VCaP (cell line): ENCODE results near the gene TBC1D22A.

Source experiments
- H3K27ac ChIP-seq: fragments of 450-650 bp; 2 replicates; pipeline ENCODE4 v1.5.1; 2017
- TF ChIP-seq, protein P1 (sequence below): fragments of 450-650 bp; conservative IDR thresholded peaks from 2 replicates; pipeline ENCODE4 v1.5.1; 2017; ENCODE audit warnings: mild to moderate bottlenecking, moderate library complexity

Gene TBC1D22A

DNA sequence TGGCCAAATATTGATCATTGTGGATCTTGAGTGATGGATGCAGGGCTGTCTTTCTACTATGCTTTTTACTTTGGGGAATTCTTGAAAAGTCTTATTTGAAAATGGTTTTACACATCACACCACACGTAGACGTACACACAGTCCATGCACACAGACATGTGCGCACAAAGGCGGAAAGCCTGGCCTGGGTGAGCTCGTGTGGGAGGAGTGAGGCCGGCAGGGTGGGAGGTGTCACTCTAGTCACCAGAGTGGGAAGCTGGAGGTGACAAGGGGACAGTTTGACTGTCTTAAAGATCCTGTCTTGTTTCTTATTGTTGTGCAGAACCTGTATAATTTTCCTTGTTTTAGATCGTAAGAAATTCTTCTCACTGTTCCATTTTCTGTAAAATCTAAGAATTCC lies 326.9 kb downstream of the TBC1D22A start:
- TF ChIP-seq, protein P1, sequence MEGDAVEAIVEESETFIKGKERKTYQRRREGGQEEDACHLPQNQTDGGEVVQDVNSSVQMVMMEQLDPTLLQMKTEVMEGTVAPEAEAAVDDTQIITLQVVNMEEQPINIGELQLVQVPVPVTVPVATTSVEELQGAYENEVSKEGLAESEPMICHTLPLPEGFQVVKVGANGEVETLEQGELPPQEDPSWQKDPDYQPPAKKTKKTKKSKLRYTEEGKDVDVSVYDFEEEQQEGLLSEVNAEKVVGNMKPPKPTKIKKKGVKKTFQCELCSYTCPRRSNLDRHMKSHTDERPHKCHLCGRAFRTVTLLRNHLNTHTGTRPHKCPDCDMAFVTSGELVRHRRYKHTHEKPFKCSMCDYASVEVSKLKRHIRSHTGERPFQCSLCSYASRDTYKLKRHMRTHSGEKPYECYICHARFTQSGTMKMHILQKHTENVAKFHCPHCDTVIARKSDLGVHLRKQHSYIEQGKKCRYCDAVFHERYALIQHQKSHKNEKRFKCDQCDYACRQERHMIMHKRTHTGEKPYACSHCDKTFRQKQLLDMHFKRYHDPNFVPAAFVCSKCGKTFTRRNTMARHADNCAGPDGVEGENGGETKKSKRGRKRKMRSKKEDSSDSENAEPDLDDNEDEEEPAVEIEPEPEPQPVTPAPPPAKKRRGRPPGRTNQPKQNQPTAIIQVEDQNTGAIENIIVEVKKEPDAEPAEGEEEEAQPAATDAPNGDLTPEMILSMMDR: no peak

DNA sequence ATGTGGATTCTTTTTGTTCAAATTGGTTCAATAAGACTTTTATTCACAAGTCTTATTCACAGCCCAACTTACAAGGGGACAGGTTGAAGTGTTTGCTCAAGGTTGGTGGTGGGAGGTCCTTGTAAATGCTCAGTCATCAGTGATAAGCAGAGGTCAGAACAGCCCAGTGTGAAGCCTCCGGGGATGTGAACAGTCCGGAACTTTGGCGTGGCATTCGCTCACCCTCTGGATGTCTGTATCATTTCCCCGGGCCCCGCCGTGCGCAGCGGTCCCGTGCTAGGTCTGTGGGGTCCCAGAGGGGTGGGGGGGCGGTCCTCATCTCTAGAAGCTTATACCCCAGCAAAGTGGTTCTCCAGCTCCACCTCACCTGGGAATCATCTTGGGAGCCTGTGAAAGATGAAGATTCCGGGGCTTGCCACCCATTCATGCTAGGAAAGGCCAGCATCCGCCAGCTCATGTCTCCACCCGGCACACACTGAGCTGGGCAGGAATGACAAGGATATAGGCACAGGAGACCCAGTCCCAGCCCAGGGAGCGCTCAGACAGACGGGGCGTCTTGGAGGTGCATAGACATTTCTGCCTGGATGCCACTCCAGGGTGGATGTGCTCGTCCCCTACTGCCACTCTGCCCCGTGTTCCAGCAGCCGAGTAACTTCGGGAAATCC lies 327.5 kb downstream of the TBC1D22A start:
- TF ChIP-seq, protein P1: no peak
- H3K27ac ChIP-seq: no peak overlapping the region

More for the DNA sequence above, 326.9 kb downstream of the TBC1D22A start:
- H3K27ac ChIP-seq: no peak overlapping the region

DNA sequence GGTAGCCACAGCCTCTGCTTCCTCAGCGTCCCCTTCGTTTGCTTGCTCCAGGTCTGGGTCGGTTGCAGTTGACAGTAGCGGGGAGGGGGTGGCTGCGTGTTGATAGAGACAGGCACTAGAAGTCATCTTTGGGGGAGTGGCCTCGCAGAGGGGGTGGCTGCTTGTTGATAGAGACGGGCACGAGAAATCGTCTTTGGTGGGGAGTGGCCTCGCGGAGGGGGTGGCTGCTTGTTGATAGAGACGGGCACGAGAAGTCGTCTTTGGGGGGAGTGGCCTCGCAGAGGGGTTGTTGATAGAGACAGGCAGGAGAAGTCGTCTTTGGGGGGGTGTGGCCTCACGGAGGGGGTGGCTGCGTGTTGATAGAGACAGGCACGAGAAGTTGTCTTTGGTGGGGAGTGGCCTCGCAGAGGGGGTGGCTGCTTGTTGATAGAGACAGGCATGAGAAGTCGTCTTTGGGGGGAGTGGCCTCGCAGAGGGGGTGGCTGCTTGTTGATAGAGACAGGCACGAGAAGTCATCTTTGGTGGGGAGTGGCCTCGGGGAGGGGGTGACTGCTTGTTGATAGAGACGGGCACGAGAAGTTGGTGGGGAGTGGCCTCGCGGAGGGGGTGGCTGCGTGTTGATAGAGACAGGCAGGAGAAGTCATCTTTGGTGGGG lies 328.3 kb downstream of the TBC1D22A start:
- TF ChIP-seq, protein P1: no peak
- H3K27ac ChIP-seq: no peak overlapping the region

DNA sequence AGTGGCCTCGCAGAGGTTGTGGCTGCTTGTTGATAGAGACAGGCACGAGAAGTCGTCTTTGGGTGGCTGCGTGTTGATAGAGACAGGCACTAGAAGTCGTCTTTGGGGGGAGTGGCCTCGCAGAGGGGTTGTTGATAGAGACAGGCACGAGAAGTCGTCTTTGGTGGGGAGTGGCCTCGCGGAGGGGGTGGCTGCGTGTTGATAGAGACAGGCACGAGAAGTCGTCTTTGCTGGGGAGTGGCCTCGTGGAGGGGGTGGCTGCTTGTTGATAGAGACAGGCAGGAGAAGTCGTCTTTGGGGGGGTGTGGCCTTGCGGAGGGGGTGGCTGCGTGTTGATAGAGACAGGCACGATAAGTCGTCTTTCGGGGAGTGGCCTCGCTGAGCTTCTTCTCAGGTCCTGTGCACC lies 328.8 kb downstream of the TBC1D22A start:
- H3K27ac ChIP-seq: no peak overlapping the region
- TF ChIP-seq, protein P1: no peak

DNA sequence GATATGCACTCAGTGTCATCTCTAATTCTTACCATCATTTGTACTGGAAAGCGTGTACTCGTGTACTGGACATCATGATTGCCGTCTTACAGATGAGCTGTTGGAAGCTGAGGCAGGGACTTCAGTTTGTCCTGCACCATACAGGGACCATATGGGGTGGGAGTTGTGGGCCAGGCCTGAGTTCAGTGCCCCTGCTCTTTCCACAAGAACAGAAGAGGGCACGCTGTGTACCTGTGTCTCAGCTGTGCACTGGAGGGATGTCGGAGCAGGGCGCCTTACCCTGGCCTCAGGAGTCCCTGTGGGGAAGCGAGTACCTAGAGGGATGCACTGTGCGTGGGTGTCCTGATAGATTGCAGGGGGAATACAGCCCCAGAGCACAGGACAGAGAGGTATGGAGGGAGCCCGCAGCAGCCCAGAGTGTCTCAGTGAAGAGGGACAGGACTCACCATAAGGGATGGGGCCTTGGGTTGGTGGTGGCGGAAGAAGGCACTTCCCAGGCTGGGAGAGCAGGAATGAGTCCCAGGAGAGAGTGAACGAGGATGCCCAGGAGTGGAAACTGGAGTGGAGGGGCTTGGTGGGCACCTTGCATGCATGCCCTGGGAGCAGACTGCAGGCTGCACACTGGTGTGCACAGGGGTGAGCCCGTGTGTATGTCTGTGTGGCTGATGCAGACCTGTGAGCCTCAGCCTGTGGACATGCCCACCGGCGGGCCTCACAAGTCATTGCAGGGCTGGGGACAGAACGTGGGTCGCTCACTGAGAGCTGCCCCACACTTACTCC lies 329.7 kb downstream of the TBC1D22A start:
- no peak overlapping the region for H3K27ac ChIP-seq
- TF ChIP-seq, protein P1: no peak

DNA sequence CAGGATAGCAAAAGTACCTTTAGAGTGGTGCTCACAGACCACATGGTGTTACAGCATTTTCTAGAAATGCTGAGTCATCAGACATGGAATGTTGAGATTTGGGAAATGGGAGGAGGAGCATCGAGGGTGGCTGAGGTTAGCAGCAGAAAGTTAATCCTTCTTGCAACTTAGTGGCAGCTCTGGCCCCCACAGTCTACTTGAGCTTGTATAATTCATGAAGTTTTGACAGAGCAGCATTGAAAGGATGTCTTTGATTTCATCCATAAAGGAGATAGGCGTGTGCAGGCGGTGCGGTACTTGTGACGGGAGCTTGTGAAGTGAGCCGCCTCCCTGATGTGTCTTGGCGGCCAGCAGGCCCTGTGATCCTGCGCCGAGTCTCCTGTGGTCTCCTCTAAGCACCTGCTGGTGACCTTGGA lies 330.5 kb downstream of the TBC1D22A start:
- TF ChIP-seq, protein P1: no peak
- H3K27ac ChIP-seq: no peak overlapping the region

DNA sequence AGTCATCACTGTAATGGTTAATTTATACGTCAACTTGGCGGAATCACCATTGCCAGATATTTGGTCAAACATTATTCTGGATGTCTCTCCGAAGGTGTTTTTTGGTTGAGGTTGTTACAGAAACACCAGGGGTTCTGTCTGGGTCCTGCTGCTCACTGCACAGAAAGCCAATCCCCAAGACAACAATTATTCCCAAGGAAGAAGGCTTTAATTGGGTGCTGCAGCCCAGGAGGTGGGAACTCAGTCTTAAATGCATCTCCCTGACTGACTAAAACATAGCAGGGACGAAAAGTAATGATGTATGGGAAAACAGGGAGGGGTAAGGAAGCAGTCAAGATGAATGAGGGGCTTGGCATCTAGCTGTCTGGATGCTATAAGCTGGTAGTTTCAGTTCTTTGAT lies 331.3 kb downstream of the TBC1D22A start:
- no peak overlapping the region for H3K27ac ChIP-seq
- TF ChIP-seq, protein P1: no peak
